Activated CD4-positive, alpha-beta T cell treated with anti-CD3 and anti-CD28 coated beads for 36 hours (primary cell): ENCODE data around the gene PACSIN2. TPM values are rescaled to one million over a fixed set of nuclear protein-coding genes. Genes with fewer than 3 reads are reported as not detected.

Experiments used
- ATAC-seq: fragments of 200-7000 bp; cut with Tn5 transposase; one replicate; pipeline ENCODE4 v1.10.0; 2021; ENCODE audit warnings: mild to moderate bottlenecking, moderate library complexity
- CTCF ChIA-PET: fragments of 350-600 bp; sonication (Branson Sonifier 250); formaldehyde crosslinking; loops from one replicate; lab custom pipeline; 2021; ENCODE audit warnings: antibody characterized with exemption; lab: Charles Lee
- POLR2A ChIA-PET: fragments of 350-600 bp; sonication (Branson Sonifier 250); formaldehyde crosslinking; loops from one replicate; lab custom pipeline; 2021; ENCODE audit warnings: antibody characterized with exemption, inconsistent platforms; lab: Charles Lee
- DNase-seq: peaks from one replicate; pipeline ENCODE4 v3.0.0-alpha.2; 2020
- H3K27ac Mint-ChIP-seq: one replicate; pipeline ENCODE4 v1.8.0; 2021; ENCODE audit warnings: mixed read lengths
- H3K27me3 Mint-ChIP-seq: one replicate; pipeline ENCODE4 v1.8.0; 2021; ENCODE audit warnings: mixed read lengths
- H3K36me3 Mint-ChIP-seq: one replicate; pipeline ENCODE4 v1.8.0; 2021; ENCODE audit warnings: low read depth, mixed read lengths
- H3K4me1 Mint-ChIP-seq: one replicate; pipeline ENCODE4 v1.8.0; 2021; ENCODE audit warnings: mixed read lengths
- H3K4me3 Mint-ChIP-seq: one replicate; pipeline ENCODE4 v1.8.0; 2021; ENCODE audit warnings: mild to moderate bottlenecking, moderate library complexity, mixed read lengths
- H3K9me3 Mint-ChIP-seq: one replicate; pipeline ENCODE4 v1.8.0; 2021; ENCODE audit warnings: low read depth, mixed read lengths
- intact Hi-C, 2 experiments: fragments of 100-400 bp; cut with DNase I in 1 of 2; cut with micrococcal nuclease in 1 of 2; formaldehyde crosslinking; loops; one replicate each; pipeline versions ENCODE4 v1.14.2 to v1.15.1; 2022 to 2024; cut with DNase I, micrococcal nuclease
- total RNA-seq, 2 experiments: library from RNA; stranded (reverse); gene quantifications; one replicate each; pipeline ENCODE4 v1.2.3, GENCODE V29; 2021

Gene PACSIN2
- total RNA-seq, 2 experiments from 2014 or later, result 27.9 to 28.1 TPM

GRCh38 chr22:42868751-42869251, 146.1 kb downstream of the PACSIN2 start:
- H3K9me3 Mint-ChIP-seq, result peaks cover 6% of the 10 kb centered on the region
- DNase-seq (no peak), ATAC-seq (no peak)
- H3K4me1 Mint-ChIP-seq, result peaks cover 8% of the 10 kb centered on the region
- H3K4me3 Mint-ChIP-seq, result no peak overlapping the region
- H3K27ac Mint-ChIP-seq, result no peak overlapping the region
- intact Hi-C loops, result loop anchor here in 1 of 2 experiments (10.0 kb wide), 2 partner anchors 146 to 226 kb away; partner anchors contain the start of gene PACSIN2
- no peaks in the 10 kb centered on the region for H3K27me3 Mint-ChIP-seq
- ChIA-PET CTCF (interaction anchor here (0.8 to 1.5 kb wide), 4 partner anchors 8 to 236 kb away, joined by 3 to 6 read pairs (median 3); no protein-coding TSS in a partner anchor), POLR2A (no interaction called here)
- H3K36me3 Mint-ChIP-seq, result peaks cover 14% of the 10 kb centered on the region

- intact Hi-C loops, result loop anchor here in 1 of 2 experiments (10.0 kb wide), 2 partner anchors 149 to 229 kb away; partner anchors contain the start of gene PACSIN2
- ChIA-PET POLR2A (interaction anchor here (0.7 kb wide), 1 partner anchor 13 kb away, joined by 3 read pairs; no protein-coding TSS in a partner anchor), CTCF (interaction anchor here (1.5 kb wide), 1 partner anchor 29 kb away, joined by 4 read pairs; no protein-coding TSS in a partner anchor)
- Mint-ChIP-seq H3K4me1 (peaks cover 19% of the 10 kb centered on the region), H3K4me3 (no peak overlapping the region), H3K27ac (no peak overlapping the region), H3K27me3 (no peaks in the 10 kb centered on the region), H3K9me3 (peaks cover 16% of the 10 kb centered on the region), H3K36me3 (peaks cover 17% of the 10 kb centered on the region)
- no peak for ATAC-seq
- DNase-seq, result no peak
Measured at GRCh38 chr22:42866100-42866499, 148.8 kb downstream of the PACSIN2 start.

DNA sequence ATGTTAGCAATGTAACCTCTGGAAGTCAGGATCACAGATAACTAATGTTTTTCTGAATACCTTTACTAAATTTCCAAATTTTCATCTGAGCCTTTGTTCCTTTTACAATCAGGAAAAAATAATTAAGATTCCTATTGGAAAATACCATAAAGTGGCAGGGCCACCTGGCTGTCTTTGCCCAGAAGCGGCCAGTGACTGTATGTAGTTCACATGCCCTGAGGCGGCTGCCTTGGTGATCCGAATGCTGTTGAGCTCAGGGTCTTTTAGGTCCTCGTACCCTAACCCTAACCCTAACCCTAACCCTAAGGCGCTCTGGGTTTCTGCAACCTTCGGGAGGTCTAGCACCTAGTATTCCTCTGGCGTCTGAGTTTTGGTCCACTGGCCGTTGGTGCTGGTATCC, 149.4 kb downstream of the PACSIN2 start:
- H3K36me3 Mint-ChIP-seq, result peaks cover 14% of the 10 kb centered on the region
- intact Hi-C loops, result loop anchor here in 1 of 2 experiments (10.0 kb wide), 2 partner anchors 149 to 229 kb away; partner anchors contain the start of gene PACSIN2
- H3K4me1 Mint-ChIP-seq, result peaks cover 19% of the 10 kb centered on the region
- H3K4me3 Mint-ChIP-seq, result no peak overlapping the region
- H3K9me3 Mint-ChIP-seq, result peaks cover 16% of the 10 kb centered on the region
- no peak for ATAC-seq
- H3K27me3 Mint-ChIP-seq, result peaks cover 5% of the 10 kb centered on the region
- CTCF ChIA-PET, result interaction anchor here (1.5 kb wide), 1 partner anchor 30 kb away, joined by 4 read pairs; no protein-coding TSS in a partner anchor
- no peak for DNase-seq
- POLR2A ChIA-PET, result interaction anchor here (0.7 kb wide), 1 partner anchor 13 kb away, joined by 3 read pairs; no protein-coding TSS in a partner anchor
- H3K27ac Mint-ChIP-seq, result no peak overlapping the region

GRCh38 chr22:42863349-42863961, 151.5 kb downstream of the PACSIN2 start:
- H3K9me3 Mint-ChIP-seq, result peaks cover 16% of the 10 kb centered on the region
- peak; percentile 76 for DNase-seq
- H3K36me3 Mint-ChIP-seq, result peaks cover 12% of the 10 kb centered on the region
- peak overlapping the region; percentile 75 for H3K27ac Mint-ChIP-seq
- H3K4me3 Mint-ChIP-seq, result no peak overlapping the region
- POLR2A ChIA-PET, result no interaction called here
- CTCF ChIA-PET, result no interaction called here
- peaks cover 6% of the 10 kb centered on the region for H3K27me3 Mint-ChIP-seq
- intact Hi-C loops, result loop anchor here (1.0 to 10.0 kb wide), 5 partner anchors 101 to 231 kb away; partner anchors contain the start of genes CYB5R3 (in 1 of the 2), PACSIN2 (in 1 of the 2) and TTLL1 (in 1 of the 2)
- peaks cover 19% of the 10 kb centered on the region for H3K4me1 Mint-ChIP-seq
- peak; percentile 78 for ATAC-seq

- H3K9me3 Mint-ChIP-seq, result peaks cover 16% of the 10 kb centered on the region
- H3K4me3 Mint-ChIP-seq, result no peak overlapping the region
- H3K27me3 Mint-ChIP-seq, result peaks cover 6% of the 10 kb centered on the region
- peaks cover 19% of the 10 kb centered on the region for H3K4me1 Mint-ChIP-seq
- peaks cover 12% of the 10 kb centered on the region for H3K36me3 Mint-ChIP-seq
- ChIA-PET POLR2A (no interaction called here), CTCF (interaction anchor here (0.6 kb wide), 1 partner anchor 153 kb away, joined by 3 read pairs; the partner anchor contains the start of gene PACSIN2)
- intact Hi-C loops, result loop anchor here in 1 of 2 experiments (2.0 to 10.0 kb wide), 3 partner anchors 103 to 233 kb away; partner anchors contain the start of gene PACSIN2
- DNase-seq, result no peak
- no peak overlapping the region for H3K27ac Mint-ChIP-seq
- ATAC-seq, result no peak
Measured at GRCh38 chr22:42862045-42862734, 152.8 kb downstream of the PACSIN2 start.

- peaks cover 12% of the 10 kb centered on the region for H3K36me3 Mint-ChIP-seq
- H3K4me1 Mint-ChIP-seq, result peaks cover 21% of the 10 kb centered on the region
- no peak overlapping the region for H3K27ac Mint-ChIP-seq
- H3K4me3 Mint-ChIP-seq, result no peak overlapping the region
- H3K9me3 Mint-ChIP-seq, result peaks cover 16% of the 10 kb centered on the region
- ChIA-PET CTCF (interaction anchor here (0.9 kb wide), 1 partner anchor 173 kb away, joined by 3 read pairs; no protein-coding TSS in a partner anchor), POLR2A (interaction anchor here (0.6 to 0.8 kb wide), 3 partner anchors 34 to 350 kb away, joined by 3 to 6 read pairs (median 4); partner anchors contain the start of gene POLDIP3)
- no peak for DNase-seq
- H3K27me3 Mint-ChIP-seq, result peaks cover 6% of the 10 kb centered on the region
- ATAC-seq, result no peak
- intact Hi-C loops, result loop anchor here in 1 of 2 experiments (10.0 kb wide), 2 partner anchors 154 to 234 kb away; partner anchors contain the start of gene PACSIN2
Measured at GRCh38 chr22:42860968-42861367, 154.0 kb downstream of the PACSIN2 start.

DNA sequence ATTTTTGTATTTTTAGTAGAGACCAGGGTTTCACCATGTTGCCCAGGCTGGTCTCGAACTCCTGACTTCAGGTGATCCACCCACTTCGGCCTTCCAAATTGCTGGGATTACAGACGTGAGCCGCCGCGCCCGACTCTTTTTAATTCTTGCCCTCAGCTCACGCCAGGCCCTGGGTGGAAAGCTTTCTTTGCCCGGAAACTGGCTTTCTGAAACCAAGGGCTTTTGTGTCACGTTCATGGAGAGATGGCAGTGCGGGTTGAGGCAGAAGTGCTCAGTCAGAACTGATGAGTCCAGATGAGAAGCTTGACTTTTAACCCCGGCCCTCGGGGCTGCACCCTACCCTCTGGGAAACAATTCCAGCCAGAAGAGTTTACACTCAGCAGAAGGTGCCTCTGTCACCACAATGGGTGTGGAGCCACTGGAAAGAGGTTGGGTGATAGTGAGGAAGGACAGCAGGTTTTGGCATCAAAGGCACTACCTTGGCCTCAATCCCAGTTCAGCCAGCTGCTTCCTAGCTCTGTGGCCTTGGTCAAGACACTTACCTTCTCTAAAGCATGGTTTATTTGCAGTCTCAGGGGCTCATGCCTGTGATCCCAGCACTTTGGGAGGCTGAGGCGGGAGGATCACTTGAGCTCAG, 157.0 kb downstream of the PACSIN2 start:
- peaks cover 7% of the 10 kb centered on the region for H3K36me3 Mint-ChIP-seq
- intact Hi-C loops, result loop anchor here in 1 of 2 experiments (1.0 to 5.0 kb wide), 9 partner anchors 144 to 1906 kb away; partner anchors contain the start of genes CYB5R3, PACSIN2, POLDIP3 and RBX1
- peaks cover 6% of the 10 kb centered on the region for H3K27me3 Mint-ChIP-seq
- H3K4me1 Mint-ChIP-seq, result peaks cover 12% of the 10 kb centered on the region
- H3K9me3 Mint-ChIP-seq, result peaks cover 4% of the 10 kb centered on the region
- H3K27ac Mint-ChIP-seq, result no peak overlapping the region
- CTCF ChIA-PET, result interaction anchor here (0.5 to 0.7 kb wide), 2 partner anchors 10 to 104 kb away, joined by 3 to 4 read pairs; no protein-coding TSS in a partner anchor
- no peak for ATAC-seq
- no peak overlapping the region for H3K4me3 Mint-ChIP-seq
- no peak for DNase-seq
- POLR2A ChIA-PET, result no interaction called here

GRCh38 chr22:42856865-42857704, 157.9 kb downstream of the PACSIN2 start, which contains the start of gene ARFGAP3:
Gene ARFGAP3, minus strand, starts transcription at chr22:42857273. Its CDS starts 91 bp downstream, at chr22:42857182.
- ChIA-PET POLR2A (interaction anchor here (0.6 to 1.5 kb wide), 4 partner anchors 206 to 242 kb away, joined by 3 to 10 read pairs (median 4); partner anchors contain the start of gene POLDIP3), CTCF (interaction anchor here (0.5 to 1.9 kb wide), 6 partner anchors 8 to 176 kb away, joined by 3 to 5 read pairs (median 4); no protein-coding TSS in a partner anchor)
- DNase-seq, result peak; percentile 98
- peak within 1 kb of the TSS; percentile 83 for H3K4me3 Mint-ChIP-seq
- H3K9me3 Mint-ChIP-seq, result peaks cover 3% of the 10 kb centered on the region
- H3K36me3 Mint-ChIP-seq, result peaks cover 6% of the 10 kb centered on the region
- H3K27me3 Mint-ChIP-seq, result peaks cover 6% of the 10 kb centered on the region
- peak; percentile 91 for ATAC-seq
- peaks cover 11% of the 10 kb centered on the region for H3K4me1 Mint-ChIP-seq
- intact Hi-C loops, result loop anchor here in 1 of 2 experiments (1.0 to 5.0 kb wide), 10 partner anchors 145 to 1905 kb away; partner anchors contain the start of genes CYB5R3, MCAT, PACSIN2 and POLDIP3
- H3K27ac Mint-ChIP-seq, result peak within 1 kb of the TSS; percentile 85

GRCh38 chr22:42856179-42856864, 158.6 kb downstream of the PACSIN2 start:
- no peaks in the 10 kb centered on the region for H3K9me3 Mint-ChIP-seq
- DNase-seq (peak; percentile 72), ATAC-seq (peak; percentile 42)
- H3K27me3 Mint-ChIP-seq, result peaks cover 6% of the 10 kb centered on the region
- POLR2A ChIA-PET, result interaction anchor here (0.6 to 1.5 kb wide), 4 partner anchors 205 to 242 kb away, joined by 3 to 10 read pairs (median 4); partner anchors contain the start of gene POLDIP3
- intact Hi-C loops, result loop anchor here in 1 of 2 experiments (1.0 to 5.0 kb wide), 4 partner anchors 146 to 1904 kb away; partner anchors contain the start of genes MCAT and RBX1
- peaks cover 9% of the 10 kb centered on the region for H3K4me1 Mint-ChIP-seq
- H3K36me3 Mint-ChIP-seq, result peaks cover 3% of the 10 kb centered on the region
- H3K4me3 Mint-ChIP-seq, result peak overlapping the region; percentile 83
- peak overlapping the region; percentile 85 for H3K27ac Mint-ChIP-seq
- CTCF ChIA-PET, result interaction anchor here (0.5 to 1.9 kb wide), 4 partner anchors 9 to 177 kb away, joined by 3 to 5 read pairs (median 4); no protein-coding TSS in a partner anchor
